Left kidney (tissue), 2 donors: ENCODE data around the gene CRELD2. TPM values are rescaled to one million over a fixed set of nuclear protein-coding genes. Genes with fewer than 3 reads are reported as not detected.
"Not testable (repeated sequence)": the region's sequence is repeated elsewhere in the genome, so short reads cannot be mapped to it uniquely, and the experiment has no call there.

ENCODE experiments used
- DNase-seq: peaks from one replicate; pipeline ENCODE4 v3.0.0-alpha.2; 2013
- polyA plus RNA-seq: library from polyadenylated mRNA; unstranded; fragments of 120-200 nt; gene quantifications from one replicate; pipeline ENCODE4 v1.2.1, GENCODE V29; 2013; ENCODE audit not compliant: insufficient read length

The CRELD2 gene
- polyA plus RNA-seq, 1 donor, result 24.9 TPM

- no peak for DNase-seq
These were observed 26.0 kb downstream of the CRELD2 start for GRCh38 chr22:49944399-49944891.

- not testable (repeated sequence) for DNase-seq
These were observed 26.8 kb downstream of the CRELD2 start for GRCh38 chr22:49945042-49945794.

DNA sequence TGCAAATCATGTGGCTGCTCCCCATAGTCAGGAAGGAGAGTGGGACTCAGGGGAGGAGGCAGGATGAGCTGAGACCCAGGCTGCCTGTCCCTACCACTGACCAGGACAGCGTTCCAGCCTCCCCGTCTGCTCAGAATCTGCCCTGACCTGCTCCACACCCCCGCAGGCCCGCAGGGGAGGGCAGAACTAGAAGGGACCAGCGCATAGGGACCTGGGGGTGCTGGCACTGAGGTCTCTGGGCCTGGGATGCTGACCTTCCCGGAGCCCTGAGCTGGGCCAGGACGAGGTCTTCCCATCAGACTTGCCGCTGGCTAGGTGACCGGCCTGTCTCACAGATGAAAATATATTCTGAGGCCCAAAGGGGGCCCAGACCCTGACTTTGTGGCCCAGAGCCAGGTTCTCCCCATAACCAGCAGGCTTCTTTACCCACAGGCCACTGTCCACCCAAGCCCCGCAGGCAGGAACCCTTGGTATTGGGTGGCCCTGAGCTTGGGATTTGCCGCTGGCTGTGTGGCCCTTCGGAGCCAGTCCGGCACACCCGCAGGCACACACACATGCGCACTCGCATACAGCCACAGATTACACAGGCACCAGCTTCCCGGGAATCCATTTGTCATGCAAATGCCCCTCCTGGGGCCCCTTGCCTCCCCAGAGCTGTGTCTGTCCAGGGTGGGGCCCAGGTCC lies 28.3 kb downstream of the CRELD2 start:
- no peak for DNase-seq

GRCh38 chr22:49947296-49947622 lies 28.8 kb downstream of the CRELD2 start:
- no peak for DNase-seq

DNA sequence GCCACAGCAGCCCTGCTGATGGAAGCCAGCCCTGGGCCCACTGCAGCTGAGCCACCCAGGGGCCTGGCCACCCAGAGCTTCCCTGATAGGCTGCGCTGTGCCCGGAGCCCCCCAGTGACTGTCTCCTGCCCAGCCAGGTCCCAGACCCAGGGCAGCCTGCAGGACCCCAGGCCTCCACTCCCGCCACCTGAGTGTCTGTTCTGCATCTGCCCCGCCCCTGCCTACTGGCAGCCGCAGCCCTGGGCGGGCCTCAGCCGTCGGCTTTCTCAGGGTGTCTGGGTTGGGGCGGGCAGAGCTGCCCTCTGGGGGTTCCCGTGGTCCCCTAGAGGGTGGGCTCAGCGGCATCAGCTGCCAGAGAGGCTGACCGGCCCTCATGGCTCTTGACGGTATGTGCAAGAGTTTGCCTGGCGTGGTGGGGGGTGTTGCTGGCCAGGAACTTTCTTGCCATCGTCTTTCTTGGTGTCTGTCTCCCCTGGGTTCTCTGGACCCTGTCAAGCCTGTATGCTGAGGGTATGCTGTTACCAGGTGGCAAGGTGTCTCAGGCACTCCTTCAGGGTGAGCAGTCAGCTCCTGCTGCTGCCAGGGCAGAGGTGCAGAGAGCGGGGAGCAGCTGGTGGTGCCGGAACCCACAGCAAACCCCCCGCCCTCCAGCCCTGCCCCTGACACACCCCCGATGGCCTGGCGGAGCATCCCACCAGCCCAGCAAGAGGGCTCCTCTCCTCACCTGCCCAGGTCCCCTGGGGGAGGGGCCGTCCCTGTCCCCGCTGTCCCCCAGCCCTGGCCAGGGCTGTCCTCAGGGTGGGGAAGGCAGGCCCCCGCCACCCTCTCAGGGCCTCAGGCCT lies 29.9 kb downstream of the CRELD2 start:
- DNase-seq, result no peak

- no peak for DNase-seq
These were observed 30.8 kb downstream of the CRELD2 start for GRCh38 chr22:49948958-49949913.

DNA sequence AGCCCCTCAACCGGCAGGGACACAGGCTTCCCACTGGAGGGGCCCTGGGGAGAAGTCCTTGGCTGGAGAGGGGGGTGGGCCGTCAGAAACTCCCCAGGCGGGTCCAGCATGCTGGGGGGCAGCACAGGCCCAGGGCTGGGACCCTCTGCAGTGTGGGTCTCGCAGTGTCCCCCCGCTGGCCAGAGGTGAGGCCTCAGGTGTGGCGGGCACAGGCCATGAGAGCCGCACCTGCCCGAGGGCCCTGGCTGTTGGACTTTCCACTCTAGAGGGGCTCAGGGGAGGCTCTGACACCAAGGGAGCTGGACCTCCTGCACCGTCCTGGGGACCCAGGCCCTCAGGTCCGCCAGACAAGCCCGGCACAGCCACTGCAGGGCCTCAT lies 31.5 kb downstream of the CRELD2 start:
- no peak for DNase-seq

DNA sequence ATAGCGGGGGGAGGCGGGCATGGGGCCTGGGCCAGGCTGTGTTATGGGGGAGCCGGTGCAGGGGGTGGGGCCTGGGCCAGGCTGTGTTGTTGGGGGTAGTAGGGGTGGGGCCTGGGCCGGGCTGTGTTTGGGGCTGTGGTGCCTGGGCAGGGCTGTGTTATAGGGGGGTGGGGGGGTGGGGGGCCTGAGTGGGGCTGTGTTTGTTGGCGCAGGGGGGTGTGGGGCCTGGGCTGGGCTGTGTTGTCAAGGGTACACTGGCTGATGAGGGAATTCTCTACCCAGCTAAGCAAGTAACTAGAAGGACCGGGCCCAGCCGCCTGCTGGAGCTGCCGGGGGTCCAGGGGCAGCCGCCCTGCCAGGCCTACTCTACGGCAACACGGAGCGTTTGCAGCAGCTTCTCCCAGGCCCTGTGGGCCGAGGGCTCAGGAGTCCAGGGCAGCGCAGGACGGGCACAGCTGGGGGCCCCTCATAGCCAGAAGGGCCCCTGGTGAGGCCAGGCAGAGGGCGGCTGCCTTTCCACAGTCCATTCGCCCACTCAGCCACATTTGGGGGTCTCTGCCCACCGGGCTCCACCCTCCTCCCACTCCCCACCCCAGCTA lies 32.1 kb downstream of the CRELD2 start:
- DNase-seq, result no peak

DNA sequence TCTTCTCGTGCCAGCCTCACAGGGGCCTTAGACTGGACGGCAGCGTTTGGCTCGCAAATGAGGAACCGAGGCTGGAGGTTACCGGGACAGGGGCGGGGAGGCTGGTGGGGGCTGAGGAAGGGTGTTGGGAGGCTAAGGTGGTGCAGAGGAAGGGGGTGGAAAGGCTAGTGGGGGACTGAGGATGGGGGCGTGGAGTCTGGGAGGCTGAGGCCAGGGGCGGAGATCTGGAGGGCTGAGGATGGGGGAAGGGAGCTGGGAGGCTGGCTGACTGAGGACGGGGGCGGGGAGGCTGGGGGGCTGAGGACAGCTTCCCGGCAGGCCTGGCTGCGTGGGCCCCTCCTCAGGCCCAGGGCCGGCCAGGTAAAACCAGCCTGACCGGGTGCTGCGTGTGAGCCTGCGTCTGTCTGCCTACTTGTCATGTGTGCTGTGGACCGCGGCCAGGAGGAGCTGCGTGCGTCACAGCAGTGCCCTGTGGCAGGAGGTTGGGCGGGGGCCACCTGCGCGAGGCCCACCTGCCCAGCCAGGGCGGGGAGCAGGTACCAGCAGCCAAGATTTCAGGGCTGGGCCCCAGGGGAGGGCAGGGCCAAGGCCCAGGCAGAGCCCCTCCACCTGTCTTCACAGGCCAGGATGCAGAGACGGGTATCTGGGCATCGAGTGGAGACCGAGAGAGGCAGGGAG lies 32.7 kb downstream of the CRELD2 start:
- DNase-seq, result peak; percentile 64

DNA sequence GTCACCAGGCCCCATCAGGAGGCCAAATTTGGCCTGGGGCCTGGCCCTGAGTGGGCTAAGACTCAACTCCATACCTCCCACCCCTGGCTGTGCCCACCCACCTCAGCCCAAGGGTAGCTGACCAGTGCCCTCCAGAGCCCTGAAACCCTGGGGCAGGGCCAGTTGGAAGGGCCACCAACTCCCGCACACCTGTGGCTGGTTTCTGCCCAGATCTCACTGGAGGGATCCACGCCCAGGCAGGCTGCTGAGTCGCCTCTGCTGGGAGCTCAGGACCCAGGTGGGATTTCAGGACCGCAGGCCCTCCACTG lies 33.2 kb downstream of the CRELD2 start:
- DNase-seq, result no peak

DNA sequence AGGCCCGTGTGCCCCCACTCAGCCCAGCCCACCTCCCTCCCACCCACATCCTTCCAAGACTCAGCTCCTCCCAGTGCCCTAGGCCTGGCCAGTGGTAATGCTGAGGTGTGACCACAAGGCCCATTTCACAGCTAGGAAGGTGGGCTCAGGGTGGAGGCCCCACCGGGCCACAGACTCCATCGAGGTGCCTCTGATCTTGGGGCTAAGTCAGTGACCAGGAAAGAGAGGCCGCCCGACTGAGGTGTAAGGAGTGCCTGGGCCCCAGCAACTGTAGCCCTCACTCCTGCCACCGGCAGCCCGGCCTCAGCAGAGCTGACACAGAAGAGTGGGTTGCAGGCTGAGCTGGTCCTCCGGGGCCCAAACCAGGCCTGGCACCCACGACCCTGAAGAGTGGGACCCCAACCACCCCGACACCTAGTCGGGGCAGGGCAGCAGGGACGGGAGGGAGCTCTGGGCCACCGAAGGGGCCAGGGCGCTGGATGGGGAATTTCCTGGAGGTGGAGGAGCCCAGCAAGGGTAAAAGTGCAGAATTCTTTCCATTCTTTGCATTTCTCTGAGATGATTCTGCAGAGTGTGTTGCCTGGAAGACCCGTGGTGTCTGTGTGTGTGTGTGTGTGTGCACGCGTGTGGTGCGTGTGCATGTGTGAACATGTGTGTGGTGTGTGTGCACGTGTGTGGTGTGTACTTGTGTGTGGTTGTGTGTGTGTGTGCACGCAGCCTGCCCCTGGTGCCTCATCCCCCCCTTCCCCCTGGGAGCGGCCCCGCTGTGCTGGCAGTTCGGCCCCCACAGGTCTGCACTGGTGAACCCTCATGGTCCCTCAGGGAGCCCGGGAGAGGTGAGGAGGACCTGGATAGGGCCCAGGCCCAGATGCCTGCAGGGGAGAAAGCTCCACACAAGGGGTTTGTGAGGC lies 33.8 kb downstream of the CRELD2 start:
- no peak for DNase-seq

- DNase-seq, result no peak
These were observed 34.7 kb downstream of the CRELD2 start for GRCh38 chr22:49953027-49953679.

DNA sequence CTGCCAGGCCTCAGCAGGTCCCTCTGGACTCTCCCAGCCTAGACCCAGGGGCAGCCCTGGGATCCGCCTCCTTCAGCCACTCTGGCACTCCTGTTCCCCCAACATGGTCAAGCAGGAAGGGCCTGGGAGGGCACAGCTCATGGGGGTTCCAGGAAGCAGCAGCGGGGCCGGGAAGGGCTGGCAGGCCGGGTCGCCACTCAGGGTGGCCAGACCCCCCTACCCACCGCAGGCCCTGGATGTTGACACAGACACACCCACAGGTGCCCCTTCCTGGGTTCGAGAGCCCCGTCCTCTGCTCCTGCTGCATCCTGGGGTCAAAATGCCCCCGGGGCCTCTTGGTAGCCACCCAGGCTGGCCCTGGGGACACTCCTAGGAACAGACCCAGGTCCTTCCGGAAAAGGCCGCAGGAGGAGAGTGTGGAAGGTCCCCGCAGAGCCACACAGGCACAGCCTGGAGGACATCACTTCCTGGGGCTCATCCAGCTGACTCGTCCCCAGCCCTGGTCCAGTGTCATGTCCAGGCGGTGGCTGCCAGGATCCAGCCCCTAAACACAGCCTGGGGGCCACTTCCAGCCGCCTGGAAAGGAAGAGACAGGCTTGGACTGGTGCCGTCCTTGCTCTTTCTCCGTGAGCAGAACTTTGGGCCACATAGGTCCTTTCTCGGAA lies 35.4 kb downstream of the CRELD2 start:
- DNase-seq, result no peak

GRCh38 chr22:49954354-49954753 lies 35.9 kb downstream of the CRELD2 start:
- no peak for DNase-seq

GRCh38 chr22:49954991-49955580 lies 36.7 kb downstream of the CRELD2 start:
- no peak for DNase-seq

DNA sequence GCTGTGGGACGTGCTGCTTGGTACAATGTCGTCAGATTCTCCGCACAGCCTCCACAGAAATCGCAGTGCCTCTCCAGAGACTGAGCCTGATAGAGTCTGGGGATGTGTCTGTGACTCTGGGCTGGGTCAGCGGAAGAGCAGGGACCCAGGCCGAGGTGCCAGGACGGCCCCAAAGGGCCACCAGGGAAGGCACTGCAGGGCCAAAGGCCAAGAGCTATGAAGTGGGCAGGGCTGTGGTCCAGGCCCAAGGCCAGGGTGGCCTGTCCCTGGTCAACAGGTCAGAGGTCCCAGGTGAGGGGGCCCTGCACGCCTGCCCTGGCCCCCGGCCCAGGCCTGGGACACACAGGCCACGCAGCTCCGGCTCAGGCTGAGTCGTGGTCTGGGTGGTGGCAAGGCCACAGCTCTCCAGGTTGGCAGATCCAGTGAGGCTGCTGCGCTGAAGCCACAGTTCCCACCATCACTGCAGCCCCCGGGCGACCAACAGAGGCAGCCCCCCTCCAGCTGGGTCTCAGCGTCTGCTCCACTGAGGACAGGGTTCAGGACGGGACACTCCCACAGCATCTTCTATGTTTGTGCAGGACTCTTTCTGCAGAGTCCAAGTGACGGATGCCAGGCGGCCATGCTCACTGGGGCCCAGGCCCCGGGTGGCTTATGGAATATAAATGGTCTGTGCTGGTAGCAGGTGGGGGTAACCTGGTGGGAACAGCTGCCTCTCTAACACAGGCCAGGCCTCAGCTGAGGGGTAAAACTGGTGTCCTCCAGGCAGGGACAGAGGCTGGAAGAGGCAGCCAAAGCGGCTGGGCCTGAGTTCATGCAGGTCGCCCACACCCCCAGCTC lies 37.4 kb downstream of the CRELD2 start:
- no peak for DNase-seq

DNA sequence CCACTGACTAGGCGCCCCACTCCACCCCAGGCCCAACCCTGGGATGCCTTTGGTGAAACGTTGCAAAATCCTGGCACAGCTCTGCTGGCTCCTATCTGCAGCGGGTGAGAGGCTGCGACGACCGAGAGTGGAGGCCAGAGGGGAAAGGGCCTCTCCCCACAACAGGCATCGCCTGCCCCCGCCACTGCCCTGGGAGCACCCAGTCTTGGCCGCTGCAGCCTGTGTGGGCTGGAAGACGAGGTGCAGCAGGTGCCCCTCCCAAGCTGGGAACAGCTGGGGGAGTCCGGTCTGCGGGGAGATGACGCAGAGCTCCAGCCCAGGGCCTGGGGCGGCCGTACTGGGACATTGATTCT lies 38.0 kb downstream of the CRELD2 start:
- no peak for DNase-seq
